Epithelial cell of proximal tubule (primary cell): ENCODE data around the gene PGC. TPM values are rescaled to one million over a fixed set of nuclear protein-coding genes. Genes with fewer than 3 reads are reported as not detected.
"Not testable (repeated sequence)": the region's sequence is repeated elsewhere in the genome, so short reads cannot be mapped to it uniquely, and the experiment has no call there.

Experiments
- DNase-seq: peaks from one replicate; pipeline ENCODE4 v3.0.0-alpha.2; 2011; ENCODE audit warnings: low read depth
- H3K4me3 ChIP-seq: 2 replicates; pipeline ENCODE4 v1.5.1; 2011; ENCODE audit warnings: low read depth, mild to moderate bottlenecking, low read length
- CTCF ChIP-seq: conservative IDR thresholded peaks from 2 replicates; pipeline ENCODE4 v1.5.1; 2012; ENCODE audit warnings: low read depth, mild to moderate bottlenecking, low read length
- total RNA-seq: library from RNA; depleted of rRNA; stranded (reverse); fragments of >200 nt; gene quantifications from 2 replicates; pipeline ENCODE4 v1.2.3, GENCODE V29; 2015

PGC gene
- total RNA-seq, 1 donor from 2014 or later = not detected

- no peak for DNase-seq
- H3K4me3 ChIP-seq = no peak overlapping the region
- TF ChIP-seq CTCF = no peak
Observed at GRCh38 chr6:41767112-41767833, 20.1 kb upstream of the PGC start.

- DNase-seq, H3K4me3 ChIP-seq: not testable (repeated sequence)
Observed at GRCh38 chr6:41766043-41766664, 19.0 kb upstream of the PGC start.

- no peak for TF ChIP-seq CTCF
- no peak for DNase-seq
- no peak overlapping the region for H3K4me3 ChIP-seq
Observed at GRCh38 chr6:41763470-41763869, 16.3 kb upstream of the PGC start.

- no peak overlapping the region for H3K4me3 ChIP-seq
- DNase-seq = no peak
- no peak for TF ChIP-seq CTCF
Observed at GRCh38 chr6:41759905-41760579, 12.8 kb upstream of the PGC start.

GRCh38 chr6:41759106-41759904, 12.1 kb upstream of the PGC start:
- no peak for DNase-seq
- H3K4me3 ChIP-seq = no peak overlapping the region
- TF ChIP-seq CTCF = no peak

- no peak for DNase-seq
- TF ChIP-seq CTCF = no peak
- no peak overlapping the region for H3K4me3 ChIP-seq
Observed at GRCh38 chr6:41758641-41759035, 11.4 kb upstream of the PGC start.
